Lower lobe of right lung (tissue), 2 donors: ENCODE results near the gene FAM89B. TPM values are rescaled to one million over a fixed set of nuclear protein-coding genes. Genes with fewer than 3 reads are reported as not detected.
A peak's percentile ranks its signal among the peaks of the same experiment; 100 is the strongest.

Source experiments
- ATAC-seq, 2 donors: fragments of 200-7000 bp; cut with Tn5 transposase; one replicate each; pipeline ENCODE4 v1.9.1; 2020 to 2022; ENCODE audit warnings: mild to moderate bottlenecking in 2 of 2, moderate library complexity in 2 of 2
- DNase-seq: peaks from one replicate; pipeline ENCODE4 v3.0.0-alpha.2; 2020
- H3K27ac ChIP-seq: fragments of 200-600 bp; one replicate; pipeline ENCODE4 v1.8.0; 2022
- H3K27me3 ChIP-seq: fragments of 200-600 bp; one replicate; pipeline ENCODE4 v1.8.0; 2022; ENCODE audit warnings: low read depth
- H3K36me3 ChIP-seq: fragments of 200-600 bp; one replicate; pipeline ENCODE4 v1.8.0; 2022; ENCODE audit warnings: mild to moderate bottlenecking
- H3K4me1 ChIP-seq: fragments of 200-600 bp; one replicate; pipeline ENCODE4 v1.8.0; 2022
- H3K4me3 ChIP-seq: fragments of 200-600 bp; one replicate; pipeline ENCODE4 v1.8.0; 2022; ENCODE audit warnings: mild to moderate bottlenecking
- H3K9me3 ChIP-seq: fragments of 200-600 bp; one replicate; pipeline ENCODE4 v1.8.0; 2022
- CTCF ChIP-seq: fragments of 200-600 bp; IDR thresholded peaks from one replicate; pipeline ENCODE4 v1.8.0; 2022; ENCODE audit warnings: antibody characterized with exemption, mild to moderate bottlenecking
- intact Hi-C: fragments of 100-400 bp; cut with DNase I; formaldehyde crosslinking; loops from one replicate; pipeline ENCODE4 v1.11.0; 2022
- total RNA-seq: library from RNA; stranded (reverse); fragmentation: NEBNext Ultra II Directional; extraction: Animal tissue kit (Norgen Biotek cat#: 25700); gene quantifications from one replicate; pipeline ENCODE4 v1.2.1, GENCODE V29; 2021
- donor health status: DM: no; HTN: yes; CAD: no; lungs with severe emphysema.

The FAM89B gene
- total RNA-seq, 1 donor from 2014 or later = 48.6 TPM

- H3K36me3 ChIP-seq = peaks cover 6% of the 10 kb centered on the region
- H3K27ac ChIP-seq = peak within 1 kb of the TSS; percentile 90
- H3K4me1 ChIP-seq = peaks cover 65% of the 10 kb centered on the region
- intact Hi-C loops = no loop called here
- peak; percentile 89 to 90 for ATAC-seq
- no peak for TF ChIP-seq CTCF
- H3K9me3 ChIP-seq = no peaks in the 10 kb centered on the region
- no peaks in the 10 kb centered on the region for H3K27me3 ChIP-seq
- peak; percentile 87 for DNase-seq
- H3K4me3 ChIP-seq = peak within 1 kb of the TSS; percentile 63
Measured at GRCh38 chr11:65558002-65558929, 14.1 kb upstream of the FAM89B start, which contains the start of gene LTBP3. Gene LTBP3, minus strand, starts transcription at chr11:65558359. Its CDS starts 400 bp downstream, at chr11:65557959.

GRCh38 chr11:65558930-65559509, 13.3 kb upstream of the FAM89B start:
- intact Hi-C loops = no loop called here
- Histone ChIP-seq H3K4me1 (peaks cover 63% of the 10 kb centered on the region), H3K4me3 (peak overlapping the region; percentile 63), H3K36me3 (no peaks in the 10 kb centered on the region), H3K27me3 (no peaks in the 10 kb centered on the region), H3K27ac (peak overlapping the region; percentile 90), H3K9me3 (no peaks in the 10 kb centered on the region)
- peak; percentile 26 to 45 for ATAC-seq
- peak; percentile 65 for DNase-seq
- no peak for TF ChIP-seq CTCF

GRCh38 chr11:65559535-65559934, 12.8 kb upstream of the FAM89B start:
- TF ChIP-seq CTCF = no peak
- Histone ChIP-seq H3K4me1 (peaks cover 58% of the 10 kb centered on the region), H3K36me3 (no peaks in the 10 kb centered on the region), H3K4me3 (no peak overlapping the region), H3K27ac (peak overlapping the region; percentile 90), H3K9me3 (no peaks in the 10 kb centered on the region), H3K27me3 (no peaks in the 10 kb centered on the region)
- intact Hi-C loops = no loop called here
- no peak for ATAC-seq
- DNase-seq = no peak

- Histone ChIP-seq H3K4me1 (peaks cover 53% of the 10 kb centered on the region), H3K27ac (peak overlapping the region; percentile 90), H3K4me3 (no peak overlapping the region), H3K27me3 (no peaks in the 10 kb centered on the region), H3K36me3 (no peaks in the 10 kb centered on the region), H3K9me3 (no peaks in the 10 kb centered on the region)
- intact Hi-C loops = no loop called here
- DNase-seq = no peak
- no peak for TF ChIP-seq CTCF
- no peak for ATAC-seq
Measured at GRCh38 chr11:65559951-65560537, 12.3 kb upstream of the FAM89B start.

GRCh38 chr11:65560555-65561418, 11.6 kb upstream of the FAM89B start:
- peaks cover 52% of the 10 kb centered on the region for H3K4me1 ChIP-seq
- intact Hi-C loops = no loop called here
- H3K4me3 ChIP-seq = no peak overlapping the region
- TF ChIP-seq CTCF = no peak
- H3K27me3 ChIP-seq = no peaks in the 10 kb centered on the region
- DNase-seq (no peak), ATAC-seq (no peak)
- H3K27ac ChIP-seq = peak overlapping the region; percentile 90
- no peaks in the 10 kb centered on the region for H3K9me3 ChIP-seq
- no peaks in the 10 kb centered on the region for H3K36me3 ChIP-seq
